Measurements from ENCODE around the gene TIGAR. TPM values are rescaled to one million over a fixed set of nuclear protein-coding genes. Genes with fewer than 3 reads are reported as not detected.

The TIGAR gene
- total RNA-seq, 1 donor from 2014 or later = 14.0 TPM

DNA sequence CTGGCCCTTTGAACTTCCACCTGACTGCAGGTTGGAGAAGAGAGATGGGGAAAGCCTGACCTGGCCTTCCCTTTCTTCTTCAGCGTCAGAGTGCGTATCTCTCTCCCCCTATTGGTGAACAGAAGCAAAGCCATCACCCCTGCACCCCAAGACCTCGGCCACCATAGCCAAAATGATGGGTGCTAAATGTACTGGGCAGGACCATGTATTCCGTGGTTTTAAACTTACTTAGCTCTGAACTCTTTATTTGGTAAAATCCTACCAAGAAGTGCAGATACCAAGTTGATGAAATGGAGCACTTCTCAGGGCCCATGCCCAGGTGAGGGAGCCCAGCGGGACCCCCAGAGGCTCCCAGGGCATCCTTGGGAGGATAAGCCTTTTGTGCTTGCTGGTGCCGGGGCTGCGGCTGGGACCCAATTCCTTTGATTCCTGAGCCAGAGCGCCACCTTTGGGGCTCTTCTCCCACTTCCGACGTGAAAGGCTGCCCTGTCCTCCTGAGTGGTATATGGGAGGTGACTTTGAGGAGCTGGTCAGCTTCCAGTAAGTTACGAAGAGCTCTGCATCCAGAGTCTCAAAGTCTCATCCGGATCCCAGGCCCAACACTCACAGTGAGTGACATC lies 38.0 kb upstream of the TIGAR start:
- no peak for DNase-seq (ENCODE audit: low read depth in 2 of 2)

GRCh38 chr12:4283512-4284255 lies 37.3 kb upstream of the TIGAR start:
- no peak for DNase-seq (ENCODE audit: low read depth in 2 of 2)

DNA sequence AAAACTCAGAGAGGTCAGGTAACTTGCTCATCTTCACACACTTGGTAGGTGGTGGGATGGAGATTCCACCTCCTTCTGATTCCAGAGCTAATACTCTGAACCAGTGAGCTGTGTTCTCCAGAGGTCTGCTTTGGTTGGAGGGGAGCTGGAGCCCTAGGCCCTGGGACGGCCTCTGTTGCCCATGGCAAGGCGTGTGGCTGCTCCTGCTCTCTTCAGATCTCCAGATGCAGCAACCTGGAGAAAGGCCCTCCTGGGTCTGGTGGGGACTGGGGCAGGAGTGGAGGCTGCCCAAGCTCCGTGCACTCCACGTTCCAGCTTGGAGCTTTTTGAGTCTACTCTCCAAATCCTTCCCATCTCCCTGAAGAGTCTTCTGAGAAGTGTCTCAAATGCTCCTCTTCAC lies 36.7 kb upstream of the TIGAR start:
- no peak for DNase-seq (ENCODE audit: low read depth in 2 of 2)

DNA sequence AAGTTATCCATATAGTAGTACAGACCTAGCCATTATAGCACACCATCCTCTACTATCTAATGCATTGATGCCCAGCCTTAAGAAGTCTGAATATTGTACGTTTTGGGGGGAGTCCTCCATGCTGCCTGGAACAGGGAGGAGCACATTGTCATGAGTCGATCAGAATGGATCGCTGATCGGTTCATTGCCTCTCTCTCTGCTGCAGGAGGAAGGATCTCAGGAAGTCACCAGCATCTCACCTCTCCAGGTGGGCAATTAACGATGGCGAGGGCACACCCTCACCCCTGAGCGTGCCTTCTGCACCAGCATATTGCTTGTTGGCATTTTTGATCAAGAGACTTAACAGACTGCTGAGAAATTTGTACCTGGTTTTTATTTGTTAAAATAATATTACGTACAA lies 35.9 kb upstream of the TIGAR start:
- no peak for DNase-seq (ENCODE audit: low read depth in 2 of 2)

DNA sequence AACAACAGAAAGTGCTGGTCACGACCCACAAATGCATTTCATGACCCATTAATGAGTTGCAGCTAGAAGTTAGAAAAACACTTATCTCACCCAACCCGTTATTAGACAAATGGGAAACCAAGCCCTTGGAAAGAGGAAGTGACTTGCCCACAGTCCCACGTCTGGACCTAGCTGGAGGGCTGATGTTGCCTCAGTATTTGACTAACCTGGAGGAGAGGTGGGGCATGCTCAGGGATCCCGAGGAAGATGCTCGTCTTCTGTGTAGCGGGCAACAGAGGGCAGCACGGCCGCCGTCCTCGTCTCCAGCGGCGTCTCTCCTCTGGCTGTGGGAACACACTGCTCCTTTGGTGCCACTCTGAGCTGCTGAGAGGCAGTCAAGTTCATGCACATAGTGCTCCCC lies 34.8 kb upstream of the TIGAR start:
- no peak for DNase-seq (ENCODE audit: low read depth in 2 of 2)

DNA sequence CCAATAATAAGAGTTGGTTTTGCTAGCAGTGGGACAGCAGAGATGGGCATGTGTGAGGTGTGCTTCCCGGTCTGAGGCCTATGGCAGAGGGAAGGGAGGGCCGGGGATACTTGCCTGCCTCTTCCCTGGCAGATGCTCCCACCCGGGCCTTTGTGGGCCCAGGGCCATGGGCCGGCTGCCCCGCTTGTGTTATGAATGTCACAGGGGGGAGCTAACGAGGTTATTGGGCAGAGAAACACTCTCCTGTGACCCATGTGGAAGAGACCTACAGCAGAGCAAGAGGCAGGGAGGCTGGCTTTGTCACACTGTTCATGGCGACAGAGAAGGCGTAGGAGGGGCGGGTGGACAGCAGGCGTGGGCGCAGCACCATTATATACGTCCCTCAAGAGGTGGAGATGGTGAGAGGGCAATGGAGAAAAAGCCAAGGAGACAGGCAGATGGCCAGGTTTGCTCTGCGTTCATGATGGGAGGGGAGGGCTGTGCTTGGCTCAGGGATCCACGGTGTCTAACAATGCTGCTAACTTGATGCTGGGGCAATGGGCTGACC lies 34.2 kb upstream of the TIGAR start:
- no peak for DNase-seq (ENCODE audit: low read depth in 2 of 2)

GRCh38 chr12:4287325-4288211 lies 33.4 kb upstream of the TIGAR start:
- no peak for DNase-seq (ENCODE audit: low read depth in 2 of 2)

DNA sequence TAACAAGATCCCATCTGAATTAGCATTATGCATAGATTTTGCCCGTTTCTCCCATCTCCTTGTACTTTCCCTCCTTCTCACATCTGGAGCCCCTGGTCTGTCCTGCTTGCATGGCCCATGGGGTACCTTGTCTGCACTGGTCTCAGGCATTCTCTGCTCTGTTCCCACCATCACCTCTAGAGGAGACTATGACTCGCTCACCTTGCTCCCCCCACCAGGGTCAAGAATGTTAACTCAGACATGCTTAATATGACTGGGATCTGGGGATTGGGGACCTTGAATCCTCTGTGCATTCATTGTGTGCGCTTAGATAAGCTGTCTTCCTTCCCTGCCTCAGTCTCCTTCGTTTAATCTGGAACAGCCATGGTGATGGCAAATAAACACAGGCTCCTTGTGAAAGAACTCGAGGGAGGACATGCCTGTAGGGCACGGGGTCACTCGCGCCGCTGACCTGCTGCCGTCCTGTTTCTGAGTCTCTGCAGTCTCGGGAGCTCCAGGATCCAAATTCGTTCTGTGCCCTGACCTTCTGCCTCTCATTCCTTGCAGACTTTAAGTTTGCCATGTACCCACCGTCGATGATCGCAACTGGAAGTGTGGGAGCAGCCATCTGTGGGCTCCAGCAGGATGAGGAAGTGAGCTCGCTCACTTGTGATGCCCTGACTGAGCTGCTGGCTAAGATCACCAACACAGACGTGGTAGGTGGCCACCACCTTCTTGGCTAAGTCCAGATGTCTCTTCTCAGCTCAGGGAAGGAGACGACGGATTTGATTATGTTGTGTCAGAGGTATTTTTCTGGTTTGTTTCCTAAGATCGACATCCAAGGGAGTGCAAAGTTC lies 32.5 kb upstream of the TIGAR start:
- no peak for DNase-seq (ENCODE audit: low read depth in 2 of 2)

GRCh38 chr12:4289231-4289878 lies 31.7 kb upstream of the TIGAR start:
- no peak for DNase-seq (ENCODE audit: low read depth in 2 of 2)

GRCh38 chr12:4289998-4290790 lies 30.8 kb upstream of the TIGAR start:
- no peak for DNase-seq (ENCODE audit: low read depth in 2 of 2)

DNA sequence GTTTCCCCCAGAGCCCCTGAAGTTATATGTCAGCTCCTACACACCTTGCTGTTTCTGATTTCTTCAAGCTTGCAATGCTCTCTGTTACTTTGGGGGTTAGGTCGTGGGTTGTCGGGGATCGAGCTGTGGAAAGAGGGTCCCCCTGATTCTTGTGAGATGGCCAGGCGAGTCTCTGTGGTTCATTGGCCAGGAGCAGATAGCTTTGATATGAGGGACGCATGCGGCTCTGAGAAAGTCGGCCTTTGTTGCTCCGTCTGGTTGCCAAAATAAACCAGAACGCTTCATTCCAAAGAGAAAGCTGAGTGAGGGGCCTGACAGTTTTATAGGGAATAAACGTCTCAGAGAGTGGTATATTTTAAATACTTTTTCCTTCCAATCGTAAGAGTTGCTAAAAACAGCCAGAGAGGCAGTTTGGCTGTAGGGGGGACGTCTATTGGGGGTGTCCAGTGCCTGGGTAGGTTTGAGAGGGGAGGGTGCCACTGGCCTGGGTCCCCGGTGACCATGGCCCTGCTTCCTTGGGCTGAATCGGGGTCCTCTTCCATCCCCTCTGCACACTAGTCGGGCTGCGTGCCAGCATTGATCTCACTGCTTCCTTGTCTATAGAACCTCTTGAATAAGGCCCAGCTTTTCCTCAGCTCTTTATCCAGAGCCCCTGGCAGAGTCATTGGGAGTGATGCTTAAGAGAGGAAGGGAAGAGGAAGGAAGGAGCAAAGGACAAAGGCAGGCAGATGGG lies 28.5 kb upstream of the TIGAR start:
- no peak for DNase-seq (ENCODE audit: low read depth in 2 of 2)

DNA sequence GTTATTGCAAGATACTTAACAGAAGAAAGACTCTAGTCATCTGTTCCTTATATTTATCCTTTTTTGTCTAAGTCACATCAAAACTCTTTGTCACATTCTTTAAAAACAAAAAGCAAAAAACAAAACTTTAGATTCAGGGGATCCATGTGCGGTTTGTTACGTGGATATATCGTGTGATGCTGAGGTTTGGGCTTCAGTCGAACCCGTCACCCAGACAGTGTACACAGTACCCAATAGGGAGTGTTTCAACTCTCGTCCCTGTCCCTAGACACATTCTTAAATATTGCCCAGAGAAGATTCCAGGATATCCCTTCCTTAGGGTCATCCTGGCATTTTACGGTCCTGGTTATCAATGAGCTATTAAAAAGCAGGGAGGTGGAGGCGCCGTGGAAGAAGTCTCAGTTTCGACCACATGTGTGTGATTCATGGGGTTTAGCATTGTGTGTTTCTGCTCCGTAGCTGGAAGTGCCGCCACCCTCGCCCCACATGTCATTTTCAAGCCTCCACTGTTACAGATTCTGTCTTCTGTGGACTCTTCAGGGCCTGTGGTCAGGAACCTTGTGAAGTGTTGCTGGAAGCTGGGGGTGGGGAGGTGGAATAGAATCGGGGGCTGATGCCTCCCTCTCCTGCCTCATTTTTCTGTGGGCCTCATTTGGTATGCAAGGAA lies 27.6 kb upstream of the TIGAR start:
- DNase-seq (ENCODE audit: low read depth in 2 of 2) = no peak

GRCh38 chr12:4293966-4294505 lies 27.0 kb upstream of the TIGAR start:
- DNase-seq (ENCODE audit: low read depth in 2 of 2) = no peak

DNA sequence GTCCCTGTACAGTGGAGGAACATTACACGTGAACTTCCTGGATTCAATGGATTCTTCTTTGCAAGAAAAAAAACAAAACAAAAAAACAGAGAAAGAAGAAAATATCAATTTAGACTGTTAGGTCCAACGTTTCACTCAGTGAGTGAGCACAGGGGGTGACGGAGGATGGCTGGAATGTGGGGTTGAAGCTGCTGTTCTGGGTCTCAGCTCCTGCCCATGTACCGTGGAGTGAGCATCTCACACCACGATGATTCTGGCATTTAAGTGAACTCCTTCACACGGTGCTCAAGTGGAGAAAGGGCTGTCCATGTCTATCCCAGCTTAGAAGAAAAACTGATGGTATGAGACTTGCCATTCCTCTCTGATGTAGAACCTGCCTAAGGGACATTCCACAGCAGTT lies 24.3 kb upstream of the TIGAR start:
- DNase-seq (ENCODE audit: low read depth in 2 of 2) = no peak

GRCh38 chr12:4297617-4298016 lies 23.4 kb upstream of the TIGAR start:
- no peak for DNase-seq (ENCODE audit: low read depth in 2 of 2)

GRCh38 chr12:4300883-4301282 lies 20.1 kb upstream of the TIGAR start:
- DNase-seq (ENCODE audit: low read depth in 2 of 2) = no peak

DNA sequence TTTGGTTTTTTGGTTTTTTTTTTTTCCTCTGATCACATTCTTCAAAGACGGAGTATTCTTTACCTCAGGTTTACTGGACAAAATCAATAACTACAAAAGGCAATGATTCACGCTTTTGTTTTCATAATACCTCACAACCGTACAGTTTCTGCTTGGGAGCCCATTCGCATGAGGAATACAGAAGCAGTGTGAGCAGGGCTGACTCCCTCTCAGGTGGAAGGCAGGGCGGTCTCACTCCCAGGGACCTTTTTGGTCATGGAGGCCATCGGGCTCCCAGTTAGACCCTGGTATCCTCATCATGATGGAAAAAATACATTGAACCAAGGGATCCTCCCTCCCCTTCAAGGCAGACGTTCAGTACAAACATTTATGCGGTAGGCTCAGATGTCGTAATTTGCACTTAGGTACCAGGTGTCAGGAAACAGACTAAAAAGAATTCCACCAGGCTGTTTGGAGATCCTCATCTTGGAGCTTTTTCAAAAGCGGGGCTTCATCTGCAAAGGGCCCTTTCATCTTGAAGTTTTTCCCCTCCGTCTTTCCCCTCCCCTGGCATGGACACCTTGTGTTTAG lies 19.0 kb upstream of the TIGAR start:
- DNase-seq (ENCODE audit: low read depth in 2 of 2) = no peak

DNA sequence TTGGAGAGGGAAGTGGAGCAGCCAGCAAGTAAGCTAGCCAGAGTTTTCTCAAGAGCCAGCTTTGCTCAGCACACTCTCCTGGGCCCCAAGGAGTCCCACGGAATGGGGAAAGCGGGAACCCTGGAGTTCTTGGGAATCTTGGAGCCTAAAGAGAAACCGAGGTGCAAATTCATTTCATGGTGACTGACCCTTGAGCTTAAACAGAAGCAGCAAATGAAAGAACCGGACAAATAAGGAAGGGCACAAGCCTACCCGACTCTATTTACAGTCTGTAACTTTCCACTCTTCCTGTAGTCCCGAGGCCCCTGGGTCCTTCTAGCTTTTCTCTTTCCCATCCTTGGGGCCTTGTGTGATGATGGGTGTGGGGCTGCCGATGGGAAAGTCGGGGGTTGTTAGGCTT lies 18.1 kb upstream of the TIGAR start:
- no peak for DNase-seq (ENCODE audit: low read depth in 2 of 2)

Measured in dermis microvascular lymphatic vessel endothelial cell (primary cell).